HS-5 (cell line): Measurements from ENCODE around the gene RPL36AL.
"Not testable (repeated sequence)": the region's sequence is repeated elsewhere in the genome, so short reads cannot be mapped to it uniquely, and the experiment has no call there.

Source experiments
- DNase-seq: peaks from one replicate; pipeline ENCODE4 v3.0.0-alpha.2; 2012; ENCODE audit warnings: low read depth

RPL36AL gene

DNA sequence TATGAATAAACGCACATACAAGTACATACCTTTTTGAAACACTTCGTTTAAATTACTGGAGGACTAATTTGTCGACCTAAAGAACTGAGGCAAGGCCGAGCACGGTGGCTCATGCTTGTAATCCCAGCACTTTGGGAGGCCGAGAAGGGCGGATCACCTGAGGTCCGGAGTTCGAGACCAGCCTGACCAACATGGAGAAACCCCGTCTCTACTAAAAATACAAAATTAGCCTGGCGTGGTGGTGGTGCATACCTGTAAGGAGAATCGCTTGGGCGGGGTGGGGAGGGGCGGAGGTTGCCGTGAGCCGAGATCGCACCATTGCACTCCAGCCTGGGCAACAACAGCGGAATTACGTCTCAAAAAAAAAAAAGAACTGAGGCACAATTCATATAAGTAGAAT lies 1.2 kb downstream of the RPL36AL start:
- not testable (repeated sequence) for DNase-seq

DNA sequence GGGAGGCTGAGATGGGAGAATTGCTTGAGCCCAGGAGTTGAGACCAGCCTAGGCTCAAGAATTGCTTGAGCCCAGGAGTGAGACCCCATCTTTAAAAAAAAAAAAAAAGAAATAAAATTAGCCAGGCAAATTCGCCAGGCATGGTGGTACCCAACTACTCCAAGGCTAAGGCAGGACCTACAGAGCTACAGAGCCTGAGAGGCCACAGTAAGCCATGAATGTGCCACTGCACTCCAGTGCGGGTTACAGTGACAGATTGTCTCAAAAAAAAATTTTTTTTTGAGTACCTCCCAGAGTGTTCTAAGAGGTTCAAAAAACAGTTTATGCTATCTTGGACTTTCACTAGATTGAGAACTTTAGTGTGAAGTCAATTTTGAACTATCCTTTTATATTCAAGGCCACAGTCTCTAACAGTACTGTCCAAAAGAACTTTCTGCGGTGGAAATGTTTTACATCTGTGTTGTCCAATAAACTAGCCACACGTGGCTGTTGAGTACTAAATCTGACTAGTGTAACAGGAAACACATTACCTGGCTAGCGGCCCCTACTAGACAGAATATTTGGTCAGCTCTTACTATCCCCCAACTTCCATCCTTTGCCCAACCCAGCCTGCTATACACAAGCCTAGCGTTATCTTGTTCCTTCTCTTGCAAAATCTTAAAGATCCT lies 2.4 kb downstream of the RPL36AL start:
- no peak for DNase-seq

DNA sequence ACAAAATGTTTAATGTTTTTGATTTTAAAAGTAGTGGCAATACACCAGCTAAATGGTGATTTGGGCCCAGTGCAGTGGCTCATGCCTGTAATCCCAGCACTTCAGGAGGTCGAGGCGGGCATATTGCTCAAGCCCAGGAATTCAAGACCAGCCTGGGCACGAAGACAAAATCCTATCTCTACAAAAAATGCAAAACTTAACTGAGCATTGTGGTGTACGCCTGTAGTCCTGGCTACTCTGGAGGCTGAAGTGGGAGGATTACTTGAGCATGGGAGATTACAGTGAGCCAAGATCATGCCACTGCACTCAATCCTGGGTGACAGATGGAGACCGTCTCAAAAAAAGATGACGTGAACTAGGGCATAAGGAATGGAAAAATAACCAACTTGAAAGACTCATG lies 4.7 kb downstream of the RPL36AL start:
- DNase-seq = no peak

DNA sequence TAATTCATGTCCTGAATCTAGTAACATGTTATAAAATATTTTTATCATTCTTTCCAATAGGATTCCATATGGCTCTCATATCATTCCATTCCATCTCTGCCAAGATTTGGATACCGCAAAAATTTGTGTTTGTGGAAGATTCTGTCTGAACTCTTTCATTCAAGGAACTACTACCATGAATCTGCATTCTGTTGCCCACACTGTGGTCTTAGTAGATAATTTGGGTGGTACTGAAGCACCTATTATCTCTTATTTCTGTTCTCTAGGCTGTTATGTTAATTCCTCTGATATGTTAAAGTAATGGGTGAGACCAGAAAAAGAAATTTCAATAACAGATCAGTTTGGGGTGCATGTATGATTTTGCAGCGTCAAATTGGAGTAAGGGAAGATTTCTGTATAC lies 6.2 kb downstream of the RPL36AL start:
- no peak for DNase-seq

DNA sequence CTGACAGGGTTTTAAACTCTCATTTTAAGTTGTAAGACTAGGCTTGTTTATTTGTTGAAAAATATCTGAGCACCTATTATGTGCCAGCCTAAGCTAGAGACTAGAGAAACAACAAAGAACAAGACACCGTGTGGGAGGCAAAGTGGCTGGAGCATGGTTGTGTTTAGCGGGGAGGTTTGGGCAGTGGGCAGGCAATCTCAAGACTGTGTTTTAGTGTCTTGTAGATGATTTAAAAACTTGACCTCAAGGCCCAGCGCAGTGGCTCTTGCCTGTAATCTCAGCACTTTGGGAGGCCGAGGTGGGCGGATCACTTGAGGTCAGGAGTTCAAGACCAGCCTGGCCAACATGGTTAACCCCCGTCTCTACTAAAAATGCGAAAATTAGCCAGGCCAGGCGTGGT lies 7.8 kb downstream of the RPL36AL start:
- DNase-seq = no peak

DNA sequence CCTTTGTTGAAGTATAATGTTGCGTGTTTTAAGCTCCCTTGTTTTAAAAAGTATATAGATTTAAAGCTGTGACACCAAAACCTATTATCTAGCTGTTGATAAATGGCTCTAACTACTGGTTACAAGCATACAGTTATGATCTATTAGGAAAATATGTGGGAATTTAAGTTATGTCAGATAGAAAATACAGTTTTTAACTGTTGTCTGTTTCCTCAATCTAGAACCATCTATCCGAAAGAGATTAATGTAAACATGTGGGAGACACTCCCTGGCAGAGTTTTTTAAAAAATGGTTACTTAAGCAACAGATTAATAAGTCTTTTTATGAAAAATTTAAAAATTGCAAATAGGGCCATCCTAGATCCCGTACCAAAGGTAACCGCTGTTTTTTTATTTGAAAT lies 8.2 kb downstream of the RPL36AL start:
- DNase-seq = no peak

DNA sequence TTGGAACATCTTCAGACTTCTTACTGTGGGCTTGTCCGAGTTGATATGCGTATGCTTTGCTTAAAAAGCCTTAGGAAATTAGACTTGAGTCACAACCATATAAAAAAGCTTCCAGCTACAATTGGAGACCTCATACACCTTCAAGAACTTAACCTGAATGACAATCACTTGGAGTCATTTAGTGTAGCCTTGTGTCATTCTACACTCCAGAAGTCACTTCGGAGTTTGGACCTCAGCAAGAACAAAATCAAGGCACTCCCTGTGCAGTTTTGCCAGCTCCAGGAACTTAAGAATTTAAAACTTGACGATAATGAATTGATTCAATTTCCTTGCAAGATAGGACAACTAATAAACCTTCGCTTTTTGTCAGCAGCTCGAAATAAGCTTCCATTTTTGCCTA lies 12.8 kb downstream of the RPL36AL start:
- DNase-seq = no peak

DNA sequence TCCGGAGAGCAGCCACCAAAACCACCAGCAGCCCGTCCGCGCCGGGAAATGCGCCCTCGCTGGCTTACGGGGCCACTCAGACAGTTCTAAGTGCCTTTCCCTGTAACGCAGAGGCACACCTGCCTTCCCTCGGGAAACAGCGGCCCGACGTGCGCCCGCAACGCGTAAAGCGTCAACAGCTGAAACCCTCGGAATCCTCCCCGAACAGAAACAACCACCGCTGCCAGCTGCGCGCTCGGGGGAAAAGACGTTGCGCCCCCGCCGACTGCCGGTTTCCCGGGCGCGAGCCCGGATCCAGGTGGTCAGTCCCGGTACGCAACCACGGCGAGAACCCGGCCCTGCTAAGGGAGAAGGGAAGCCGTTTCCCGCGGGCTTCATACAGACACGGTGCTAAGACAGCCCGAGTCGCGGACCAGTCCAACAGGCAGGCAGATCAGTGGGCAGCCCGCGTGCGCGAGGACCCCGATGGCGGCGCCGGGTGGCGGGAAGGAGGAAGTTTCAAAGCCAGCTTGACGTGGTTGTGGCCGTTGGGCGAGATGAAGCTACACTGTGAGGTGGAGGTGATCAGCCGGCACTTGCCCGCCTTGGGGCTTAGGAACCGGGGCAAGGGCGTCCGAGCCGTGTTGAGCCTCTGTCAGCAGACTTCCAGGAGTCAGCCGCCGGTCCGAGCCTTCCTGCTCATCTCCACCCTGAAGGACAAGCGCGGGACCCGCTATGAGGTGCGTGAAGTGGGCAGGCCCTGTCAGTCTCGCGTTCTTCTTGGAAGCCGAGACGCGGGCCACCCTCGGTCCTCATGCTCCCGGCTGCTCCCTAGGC lies 21.7 kb downstream of the RPL36AL start, which contains the start of gene LRR1:
LRR1 (plus strand) TSS at position 456 of the 816 bp plus-strand sequence; CDS start at position 537, 81 bp downstream.
- peak; percentile 70 for DNase-seq

DNA sequence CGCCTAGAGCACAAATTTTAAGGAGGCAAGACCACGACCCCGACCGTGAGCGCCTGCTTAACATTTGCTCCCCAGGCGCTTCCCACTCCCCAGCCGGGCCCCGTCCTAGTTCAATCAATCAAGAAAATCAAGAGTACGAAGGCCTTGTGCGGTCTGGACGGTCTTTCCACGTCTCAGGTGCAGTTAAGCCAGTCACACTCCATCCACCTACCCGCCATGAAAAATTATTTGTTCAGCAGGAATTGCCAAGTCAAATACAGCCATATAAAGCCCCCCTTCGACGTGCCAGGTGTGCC lies 22.3 kb downstream of the RPL36AL start:
- DNase-seq = no peak

DNA sequence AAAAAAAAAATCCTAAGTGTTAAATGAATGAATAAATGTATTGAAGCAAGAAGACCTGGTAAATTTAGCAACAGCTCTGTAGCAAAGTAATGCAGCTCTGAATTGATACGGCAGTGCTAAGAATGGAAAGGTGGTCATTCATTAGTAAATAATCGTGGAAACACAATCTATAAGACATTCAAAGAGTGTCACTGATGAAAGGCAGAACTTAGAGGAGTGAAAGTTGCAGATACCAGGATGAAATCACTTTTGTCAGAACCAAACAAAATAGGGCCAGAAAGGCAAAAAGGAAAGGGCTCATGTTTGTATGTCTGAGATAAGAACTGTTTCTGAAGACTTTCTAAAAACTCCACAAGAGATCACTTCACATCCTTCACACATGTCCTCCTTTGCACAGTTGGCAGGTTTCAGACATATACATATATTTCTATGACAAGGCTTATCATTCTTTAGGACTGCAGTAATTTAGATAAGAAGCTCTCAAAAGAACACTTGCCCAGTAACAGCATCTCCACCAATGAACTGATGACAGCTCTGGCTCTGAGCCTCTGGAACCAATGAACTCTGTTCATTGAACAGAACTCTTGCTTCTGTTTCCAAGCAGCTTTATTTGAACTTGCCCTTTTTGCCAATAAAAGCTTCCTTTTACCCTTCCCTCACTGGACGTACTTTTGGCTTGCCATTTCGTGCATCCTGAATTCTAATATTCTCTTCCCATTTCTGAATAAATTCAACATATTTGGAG lies 25.9 kb downstream of the RPL36AL start:
- no peak for DNase-seq

DNA sequence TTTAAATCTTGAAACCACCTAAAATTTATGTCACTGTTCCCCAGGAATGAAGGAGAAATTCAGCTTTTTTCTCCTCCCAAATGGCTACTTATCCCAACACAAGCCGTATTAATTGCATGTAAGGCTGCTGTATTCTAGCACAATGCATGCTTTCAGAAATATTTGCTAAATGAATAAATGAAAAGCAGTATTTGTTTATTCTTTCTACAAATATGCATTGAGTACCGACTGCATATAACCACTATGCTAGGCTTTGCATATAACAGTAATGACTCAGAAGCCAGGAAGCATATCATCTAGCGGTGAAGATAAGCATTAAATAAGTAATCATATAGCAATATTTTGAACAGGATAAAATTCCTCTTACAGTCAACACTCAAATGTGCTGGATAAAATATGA lies 27.4 kb downstream of the RPL36AL start:
- peak; percentile 58 for DNase-seq

DNA sequence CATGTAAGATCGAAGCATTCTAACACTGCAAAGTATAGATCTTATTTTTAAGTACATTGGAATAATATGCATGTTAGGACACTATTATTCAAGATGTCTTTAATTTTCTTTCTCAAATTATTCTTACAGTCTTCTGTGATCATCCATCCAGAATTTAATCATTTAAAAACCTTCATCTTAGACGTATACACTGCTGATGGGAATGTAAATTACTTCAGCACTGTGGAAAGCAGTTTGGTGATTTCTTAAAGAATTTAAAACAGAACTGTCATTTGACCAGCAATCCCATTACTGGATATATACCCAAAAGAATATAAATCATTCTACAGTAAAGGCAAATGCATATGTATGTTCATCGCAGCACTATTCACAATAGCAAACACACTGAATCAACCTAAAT lies 31.0 kb downstream of the RPL36AL start:
- no peak for DNase-seq

DNA sequence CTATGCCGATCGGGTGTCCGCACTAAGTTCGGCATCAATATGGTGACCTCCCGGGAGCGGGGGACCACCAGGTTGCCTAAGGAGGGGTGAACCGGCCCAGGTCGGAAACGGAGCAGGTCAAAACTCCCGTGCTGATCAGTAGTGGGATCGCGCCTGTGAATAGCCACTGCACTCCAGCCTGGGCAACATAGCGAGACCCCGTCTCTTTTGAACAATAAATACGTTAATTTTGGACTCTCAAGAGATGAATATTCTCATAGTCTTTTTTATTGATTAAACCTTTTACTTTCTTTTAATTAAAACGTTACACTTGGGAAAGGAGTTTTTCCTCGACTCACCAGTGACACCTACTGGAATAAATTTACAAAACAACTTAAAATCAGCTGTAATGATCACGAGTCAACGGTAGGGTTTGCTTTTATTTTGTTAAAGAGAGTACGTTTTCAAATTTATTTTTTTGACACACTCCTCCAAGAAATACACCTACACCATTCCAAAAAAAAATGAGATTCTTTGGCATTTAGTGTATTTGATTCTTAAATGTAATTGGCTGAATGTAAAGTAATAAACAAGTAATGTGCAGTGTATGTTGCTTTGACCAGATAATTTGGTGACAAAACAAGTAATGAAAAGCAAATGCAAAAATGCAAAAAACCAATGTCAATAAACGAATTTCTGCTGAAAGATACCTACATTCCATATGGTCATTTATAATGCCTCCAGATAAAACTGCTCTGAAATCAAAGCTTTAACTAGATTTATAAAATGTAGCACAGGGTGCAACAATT lies 33.6 kb downstream of the RPL36AL start:
- peak; percentile 81 for DNase-seq

DNA sequence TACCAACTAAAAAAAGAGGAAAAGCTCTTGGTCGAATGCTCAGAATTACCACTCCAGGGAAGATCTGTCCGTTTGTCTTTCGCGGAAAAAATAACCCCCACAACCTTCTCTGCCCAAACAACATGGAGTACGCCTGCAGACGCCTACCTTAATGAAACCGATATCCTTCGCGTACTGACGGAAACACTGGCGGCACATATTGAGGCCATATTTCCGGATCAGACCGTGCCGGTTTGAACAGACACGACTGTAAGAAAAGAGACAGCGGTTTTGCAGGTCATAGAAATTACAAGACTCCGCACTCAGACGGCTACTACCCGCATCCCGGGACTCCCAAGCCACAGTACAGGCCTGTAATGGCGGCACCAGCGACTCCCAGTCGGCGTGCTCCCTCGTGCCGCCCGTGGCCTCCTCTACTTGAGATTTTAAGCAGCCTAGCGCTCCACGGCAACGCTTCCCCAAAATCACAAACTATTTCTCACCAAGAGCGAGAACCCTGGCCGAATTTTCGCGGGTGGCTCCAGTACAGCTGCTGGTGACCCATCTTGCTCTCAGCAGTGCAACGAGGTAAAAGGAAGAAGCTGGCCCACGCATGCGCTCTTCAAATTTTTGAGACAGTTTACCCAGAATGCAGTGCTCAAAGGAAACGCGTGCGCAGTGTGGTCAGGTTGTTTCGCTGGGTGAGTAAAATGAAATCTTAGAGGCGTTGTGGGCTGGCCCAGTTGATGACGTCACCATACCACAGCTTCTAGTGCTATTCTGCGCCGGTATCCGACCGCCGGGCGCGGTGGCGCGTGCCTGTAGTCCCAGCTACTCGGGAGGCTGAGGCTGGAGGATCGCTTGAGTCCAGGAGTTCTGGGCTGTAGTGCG lies 34.4 kb downstream of the RPL36AL start, which contains the start of gene RPS29:
RPS29 (minus strand) TSS at position 578 of the 870 bp plus-strand sequence; CDS start at position 544, 34 bp downstream.
- peak; percentile 99 for DNase-seq

DNA sequence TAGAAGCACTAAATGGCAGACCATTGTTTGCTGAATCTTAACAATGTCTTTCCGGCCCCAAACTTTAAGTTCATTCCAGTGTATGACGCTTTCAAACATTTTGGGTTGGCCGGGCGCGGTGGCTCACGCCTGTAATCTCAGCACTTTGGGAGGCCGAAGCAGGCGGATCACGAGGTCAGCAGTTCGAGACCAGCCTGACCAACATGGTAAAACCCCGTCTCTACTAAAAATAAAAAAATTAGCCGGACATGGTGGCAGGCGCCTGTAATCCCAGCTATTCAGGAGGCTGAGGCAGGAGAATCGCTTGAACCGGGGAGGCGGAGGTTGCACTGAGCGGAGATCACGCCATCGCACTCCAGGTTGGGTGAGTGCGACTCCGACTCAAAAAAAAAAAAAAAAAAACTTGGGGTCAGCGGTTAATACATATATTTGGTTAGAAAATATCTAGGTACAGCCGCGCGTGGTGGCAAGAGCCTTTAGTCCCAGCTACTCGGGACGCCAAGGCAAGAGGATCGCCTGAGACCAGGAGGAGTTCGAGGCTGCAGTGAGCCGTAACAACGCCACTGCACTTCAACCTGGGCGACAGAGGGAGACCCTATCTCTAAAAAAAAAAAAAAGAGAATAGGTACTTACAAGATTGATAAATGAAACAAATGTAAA lies 35.3 kb downstream of the RPL36AL start:
- not testable (repeated sequence) for DNase-seq

DNA sequence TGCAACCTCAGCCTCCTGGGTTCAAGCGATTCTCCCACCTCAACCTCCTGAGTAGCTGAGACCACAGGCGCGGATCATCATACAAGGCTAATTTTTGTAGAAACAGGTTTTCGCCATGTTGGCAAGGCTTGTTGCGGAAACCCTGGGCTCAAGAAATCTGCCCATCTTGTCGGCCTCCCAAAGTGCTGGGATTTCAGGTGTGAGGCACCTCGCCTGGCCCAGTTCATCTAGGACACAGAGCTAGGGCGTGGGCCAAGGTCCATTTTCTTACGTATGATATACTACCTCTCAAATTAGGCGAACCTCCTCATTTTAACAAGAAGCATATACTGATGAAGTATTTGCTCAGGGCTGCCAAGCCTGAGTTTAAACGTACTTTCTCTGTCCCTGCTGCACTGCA lies 36.4 kb downstream of the RPL36AL start:
- no peak for DNase-seq

DNA sequence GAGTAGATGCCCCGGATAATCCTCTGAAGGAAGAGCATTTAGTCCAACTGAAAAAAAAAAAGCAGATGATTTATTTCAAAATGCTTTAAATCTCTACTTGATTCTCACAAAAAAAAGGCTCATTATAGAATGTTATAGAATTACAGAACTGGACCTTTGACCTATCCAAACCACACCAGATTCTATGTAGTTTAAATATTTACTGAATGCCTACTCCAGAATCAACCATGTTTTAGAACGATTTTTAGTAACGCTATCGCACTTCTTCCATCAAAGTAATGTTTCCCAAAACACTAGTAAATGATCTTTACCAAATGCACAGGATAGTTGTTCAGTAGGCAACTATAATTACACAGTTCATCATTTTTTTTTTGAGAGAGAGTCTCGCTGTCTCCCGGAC lies 36.8 kb downstream of the RPL36AL start:
- DNase-seq = no peak

DNA sequence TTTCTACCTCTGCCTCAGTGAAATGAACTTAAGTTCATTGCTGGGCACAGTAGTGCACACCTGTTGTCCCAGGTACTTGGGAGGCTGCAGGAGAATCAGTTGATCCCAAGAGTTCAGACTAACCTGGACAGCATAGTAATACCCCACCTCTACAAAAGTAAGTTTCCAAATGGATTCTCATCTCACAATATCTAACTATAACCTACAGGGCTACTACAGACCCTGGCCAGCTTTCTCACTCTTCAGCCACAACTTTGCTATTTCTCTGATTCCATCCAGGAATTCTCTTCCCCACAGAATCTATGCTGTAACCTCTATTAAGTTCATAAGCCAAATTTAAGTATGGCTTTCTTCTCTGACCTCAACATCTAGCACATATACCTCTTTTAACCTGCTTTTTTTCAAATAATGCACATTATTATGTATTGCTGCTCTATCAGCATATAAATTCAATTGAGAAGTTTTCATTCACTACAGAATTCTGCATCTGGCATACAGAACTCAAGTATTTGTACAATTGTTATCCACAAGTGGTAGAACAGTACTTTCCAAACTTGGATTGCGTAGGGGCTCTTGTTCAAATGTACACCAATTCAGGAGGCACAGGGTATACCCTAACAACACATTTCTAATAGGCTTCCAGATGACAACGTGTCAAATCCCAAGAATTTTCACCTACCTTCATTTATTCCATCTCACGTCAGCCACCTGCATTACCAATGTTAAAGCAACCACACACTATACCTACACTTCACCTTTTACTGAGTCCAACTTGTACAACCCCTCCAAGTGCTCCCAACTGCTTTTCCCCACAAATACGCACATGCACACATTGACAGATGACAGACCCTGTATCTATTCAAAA lies 38.1 kb downstream of the RPL36AL start:
- no peak for DNase-seq
